Measurements from ENCODE around the gene FAM117B.

GRCh38 chr2:202589582-202589949, 45.2 kb upstream of the FAM117B start:
- no peak for TF ChIP-seq CTCF (IDR thresholded peaks at IDR 0.05)
- no peak for TF ChIP-seq POLR2A (IDR thresholded peaks at IDR 0.05)
